ENCODE data around the gene KLRG1. TPM values are rescaled to one million over a fixed set of nuclear protein-coding genes. Genes with fewer than 3 reads are reported as not detected.

The KLRG1 gene
- total and polyA plus RNA-seq, 2 of the 4 experiments (the other 2 are of a cell fraction): 0.36 to 0.54 TPM

- H3K79me1 ChIP-seq (ENCODE audit: low read depth in 1 of 2, low read length in 2 of 2): no peaks in the 10 kb centered on the region
- TF ChIP-seq POLR2A (IDR thresholded peaks at IDR 0.05; ENCODE audit: low read depth, low read length) (no peak), USF2 (IDR thresholded peaks at IDR 0.05; ENCODE audit: low read depth, low read length) (no peak), BHLHE40 (IDR thresholded peaks at IDR 0.05; ENCODE audit: low read depth, low read length) (no peak), MAFK (IDR thresholded peaks at IDR 0.05; ENCODE audit: low read depth, low read length) (no peak), FOS (IDR thresholded peaks at IDR 0.05; ENCODE audit: low read depth, low read length) (no peak), ELK1 (IDR thresholded peaks at IDR 0.05; ENCODE audit: borderline replicate concordance, low read depth, low read length) (no peak), RAD21 (IDR thresholded peaks at IDR 0.05; ENCODE audit: low read length) (no peak), CTCF (conservative IDR thresholded peaks at IDR 0.05; ENCODE audit: low read depth, low read length) (no peak), MAZ (IDR thresholded peaks at IDR 0.05; ENCODE audit: borderline replicate concordance, low read depth, low read length) (no peak), CEBPB (IDR thresholded peaks at IDR 0.05; ENCODE audit: low read depth, low read length) (no peak), NFE2L2 (IDR thresholded peaks at IDR 0.05; ENCODE audit: low read depth, low read length) (no peak), CHD1 (IDR thresholded peaks at IDR 0.05; ENCODE audit: low read depth, low read length) (no peak), MXI1 (IDR thresholded peaks at IDR 0.05; ENCODE audit: borderline replicate concordance, low read depth, low read length) (no peak), RFX5 (IDR thresholded peaks at IDR 0.05; ENCODE audit: low read depth, low read length) (no peak), RCOR1 (IDR thresholded peaks at IDR 0.05; ENCODE audit: insufficient replicate concordance, low read length) (no peak), SMC3 (IDR thresholded peaks at IDR 0.05; ENCODE audit: low read depth, low read length) (no peak)
These were observed 19.4 kb upstream of the KLRG1 start for GRCh38 chr12:8969861-8970411.

More at GRCh38 chr12:8969861-8970411, 19.4 kb upstream of the KLRG1 start:
- intact Hi-C loops (cut with micrococcal nuclease): no loop called here
- ChIA-PET CTCF (no interaction called here), POLR2A (ENCODE audit: unreplicated experiment) (no interaction called here)
- H2BK20ac ChIP-seq (ENCODE audit: low read depth, low read length): no peak overlapping the region
- H3K27me3 ChIP-seq (ENCODE audit: control insufficient read depth, insufficient read depth, low read length): no peaks in the 10 kb centered on the region
- no peak overlapping the region for H3K4ac ChIP-seq (ENCODE audit: low read depth, low read length)
- H2AK9ac ChIP-seq (replicated peaks; ENCODE audit: low read depth, low read length, poor library complexity): no peak overlapping the region
- no peak overlapping the region for H3K18ac ChIP-seq (ENCODE audit: low read depth, low read length)
- WGBS, 2 experiments (ENCODE audit: extremely low coverage in 2 of 2, insufficient read length in 1 of 2): no CpG with 5 or more reads among the region's 2 CpGs
- no peak overlapping the region for H2BK15ac ChIP-seq (ENCODE audit: low read depth, low read length)
- no peak overlapping the region for H2BK5ac ChIP-seq (ENCODE audit: low read depth, low read length, poor library complexity, severe bottlenecking)
- no peak overlapping the region for H3K14ac ChIP-seq (replicated peaks; ENCODE audit: low read depth, low read length)
- no peak overlapping the region for H2AK5ac ChIP-seq (ENCODE audit: low read depth, low read length)
- H4K91ac ChIP-seq (ENCODE audit: insufficient read depth, low read depth, low read length): no peak overlapping the region
- H3K9ac ChIP-seq (ENCODE audit: low read depth, low read length): no peak overlapping the region
- H3K9me1 ChIP-seq (ENCODE audit: insufficient read depth, low read length): no peaks in the 10 kb centered on the region
- H2AFZ ChIP-seq (replicated peaks; ENCODE audit: low read length, poor library complexity): no peak overlapping the region
- no peak overlapping the region for H4K5ac ChIP-seq (ENCODE audit: low read depth, low read length)
- no peak overlapping the region for H3K56ac ChIP-seq (ENCODE audit: extremely low read depth, insufficient read depth, low read length)
- in situ Hi-C loops (cut with MboI; ENCODE audit: low sequenced_read_pairs): no loop called here
- H3K4me3 ChIP-seq (ENCODE audit: insufficient read depth, low read depth, low read length): no peak overlapping the region
- no peak overlapping the region for H4K8ac ChIP-seq (ENCODE audit: low read depth in 2 of 2, low read length in 2 of 2)
- H3K9me3 ChIP-seq (ENCODE audit: control insufficient read depth, insufficient read depth, low read length): peaks cover 8% of the 10 kb centered on the region
- DNase-seq (no peak), ATAC-seq (ENCODE audit: low read depth) (no peak)
- no peak overlapping the region for H3K27ac ChIP-seq (ENCODE audit: insufficient read depth, low read length)
- no TSS peak for BruUV-seq (replicated peaks)
- no peaks in the 10 kb centered on the region for H3K36me3 ChIP-seq (ENCODE audit: control insufficient read depth, insufficient read depth, low read length)
- H2BK120ac ChIP-seq (ENCODE audit: low read depth, low read length): no peak overlapping the region
- dilution Hi-C loops (cut with HindIII; ENCODE audit: low sequenced_read_pairs, unreplicated experiment): no loop called here
- no peak overlapping the region for H3K4me2 ChIP-seq (ENCODE audit: low read depth, low read length)
- H4K20me1 ChIP-seq (ENCODE audit: insufficient read depth, low read length): no peaks in the 10 kb centered on the region
- H3K4me1 ChIP-seq (ENCODE audit: control insufficient read depth, insufficient read depth, low read length): no peaks in the 10 kb centered on the region
- no peak overlapping the region for H3K23ac ChIP-seq (ENCODE audit: low read depth, low read length)

Measured in IMR-90 (cell line).